IMR-90 (cell line): Measurements from ENCODE around the gene MFAP1. TPM values are rescaled to one million over a fixed set of nuclear protein-coding genes. Genes with fewer than 3 reads are reported as not detected.
"Not testable (repeated sequence)": the region's sequence is repeated elsewhere in the genome, so short reads cannot be mapped to it uniquely, and the experiment has no call there.

Experiments used
- ATAC-seq: fragments of 200-7000 bp; cut with Tn5 transposase; 2 replicates; pipeline ENCODE4 v1.9.1; 2020; ENCODE audit warnings: low read depth, mild to moderate bottlenecking, moderate library complexity
- BruUV-seq: library from RNA; stranded (reverse); fragments of 400-500 nt; replicated peaks from 2 replicates; lab custom pipeline; 2021; lab: Mats Ljungman, UMichigan
- CTCF ChIA-PET: fragments of 300-600 bp; formaldehyde crosslinking; extraction: SDS; loops from one replicate; lab custom pipeline; 2021; ENCODE audit warnings: antibody characterized with exemption; lab: Yijun Ruan, JAX
- POLR2A ChIA-PET: fragments of 300-600 bp; sonication (Branson Sonifier 250); formaldehyde crosslinking; loops from one replicate; lab custom pipeline; 2022; ENCODE audit warnings: antibody characterized with exemption; ENCODE audit not compliant: unreplicated experiment; lab: Charles Lee
- DNase-seq: peaks from one replicate; pipeline ENCODE4 v3.0.0; 2013
- H2AFZ ChIP-seq: replicated peaks from 2 replicates; pipeline ENCODE3; 2013; ENCODE audit warnings: low read length, mild to moderate bottlenecking; ENCODE audit not compliant: poor library complexity
- H2AK5ac ChIP-seq: 2 replicates; pipeline ENCODE4 v1.6.1; 2013; ENCODE audit warnings: low read depth, low read length, inconsistent platforms
- H2AK9ac ChIP-seq: replicated peaks from 2 replicates; pipeline ENCODE3; 2013; ENCODE audit warnings: mild to moderate bottlenecking, low read depth, low read length, moderate library complexity; ENCODE audit not compliant: poor library complexity
- H2BK120ac ChIP-seq: 2 replicates; pipeline ENCODE4 v1.6.1; 2013; ENCODE audit warnings: low read depth, low read length, inconsistent platforms
- H2BK15ac ChIP-seq: 3 replicates; pipeline ENCODE4 v1.6.1; 2013; ENCODE audit warnings: low read depth, low read length, inconsistent platforms
- H2BK20ac ChIP-seq: 2 replicates; pipeline ENCODE4 v1.6.1; 2013; ENCODE audit warnings: low read depth, mild to moderate bottlenecking, inconsistent platforms, low read length, moderate library complexity
- H2BK5ac ChIP-seq: 2 replicates; pipeline ENCODE4 v1.6.1; 2013; ENCODE audit warnings: mild to moderate bottlenecking, low read depth, low read length, inconsistent platforms; ENCODE audit not compliant: poor library complexity, severe bottlenecking
- H3K14ac ChIP-seq: replicated peaks from 2 replicates; pipeline ENCODE4 v1.6.1; 2013; ENCODE audit warnings: low read depth, low read length, inconsistent platforms
- H3K18ac ChIP-seq: 2 replicates; pipeline ENCODE4 v1.6.1; 2013; ENCODE audit warnings: low read depth, low read length, control low read depth
- H3K23ac ChIP-seq: 2 replicates; pipeline ENCODE4 v1.6.1; 2013; ENCODE audit warnings: low read depth, low read length, inconsistent platforms
- H3K27ac ChIP-seq: 2 replicates; pipeline ENCODE4 v1.5.1; 2013; ENCODE audit warnings: mild to moderate bottlenecking, control low read depth, low read length; ENCODE audit not compliant: insufficient read depth
- H3K27me3 ChIP-seq: 2 replicates; pipeline ENCODE4 v1.6.1; 2013; ENCODE audit warnings: low read length; ENCODE audit not compliant: control insufficient read depth, insufficient read depth
- H3K36me3 ChIP-seq: 2 replicates; pipeline ENCODE4 v1.6.1; 2013; ENCODE audit warnings: low read length, mixed read lengths; ENCODE audit not compliant: control insufficient read depth, insufficient read depth
- H3K4ac ChIP-seq: 2 replicates; pipeline ENCODE4 v1.6.1; 2013; ENCODE audit warnings: low read depth, low read length, inconsistent platforms
- H3K4me1 ChIP-seq: 2 replicates; pipeline ENCODE4 v1.6.1; 2013; ENCODE audit warnings: low read length, mixed read lengths; ENCODE audit not compliant: control insufficient read depth, insufficient read depth
- H3K4me2 ChIP-seq: 2 replicates; pipeline ENCODE4 v1.6.1; 2013; ENCODE audit warnings: low read depth, mild to moderate bottlenecking, control low read depth, low read length, moderate library complexity
- H3K4me3 ChIP-seq: 2 replicates; pipeline ENCODE4 v1.5.1; 2013; ENCODE audit warnings: low read depth, mild to moderate bottlenecking, control low read depth, low read length, moderate library complexity; ENCODE audit not compliant: insufficient read depth
- H3K56ac ChIP-seq: 2 replicates; pipeline ENCODE4 v1.6.1; 2013; ENCODE audit warnings: low read length, inconsistent platforms; ENCODE audit not compliant: insufficient read depth; ENCODE audit errors: extremely low read depth
- H3K79me1 ChIP-seq, 2 experiments: 2 replicates each; pipeline ENCODE4 v1.6.1; 2013; ENCODE audit warnings: low read length in 2 of 2, inconsistent platforms in 1 of 2, low read depth in 1 of 2
- H3K9ac ChIP-seq: 2 replicates; pipeline ENCODE4 v1.6.1; 2013; ENCODE audit warnings: low read depth, low read length, control low read depth
- H3K9me1 ChIP-seq: 2 replicates; pipeline ENCODE4 v1.6.1; 2013; ENCODE audit warnings: low read length, inconsistent platforms; ENCODE audit not compliant: insufficient read depth
- H3K9me3 ChIP-seq: 2 replicates; pipeline ENCODE4 v1.6.1; 2013; ENCODE audit warnings: low read length; ENCODE audit not compliant: control insufficient read depth, insufficient read depth
- H4K20me1 ChIP-seq: 2 replicates; pipeline ENCODE4 v1.6.1; 2013; ENCODE audit warnings: low read length, inconsistent platforms; ENCODE audit not compliant: insufficient read depth
- H4K5ac ChIP-seq: 2 replicates; pipeline ENCODE4 v1.6.1; 2013; ENCODE audit warnings: mild to moderate bottlenecking, low read depth, low read length, control low read depth
- H4K8ac ChIP-seq, 2 experiments: 2 replicates each; pipeline ENCODE4 v1.6.1; 2013; ENCODE audit warnings: low read depth in 2 of 2, low read length in 2 of 2, control low read depth in 1 of 2, inconsistent platforms in 1 of 2
- H4K91ac ChIP-seq: 2 replicates; pipeline ENCODE4 v1.6.1; 2013; ENCODE audit warnings: low read depth, low read length, inconsistent platforms; ENCODE audit not compliant: insufficient read depth
- CEBPB ChIP-seq: IDR thresholded peaks from 2 replicates; pipeline ENCODE4 v1.6.1; 2012; ENCODE audit warnings: low read depth, low read length, improper control_type of control experiment
- RAD21 ChIP-seq: IDR thresholded peaks from 2 replicates; pipeline ENCODE4 v1.6.1; 2012; ENCODE audit warnings: low read length, improper control_type of control experiment
- RCOR1 ChIP-seq: IDR thresholded peaks from 2 replicates; pipeline ENCODE4 v1.6.1; 2012; ENCODE audit warnings: mild to moderate bottlenecking, low read length, improper control_type of control experiment; ENCODE audit not compliant: insufficient replicate concordance
- SMC3 ChIP-seq: fragments of 150-350 bp; IDR thresholded peaks from 2 replicates; pipeline ENCODE4 v1.6.1; 2016; ENCODE audit warnings: low read depth, mild to moderate bottlenecking, antibody characterized with exemption, low read length, moderate library complexity
- USF2 ChIP-seq: fragments of 150-350 bp; IDR thresholded peaks from 2 replicates; pipeline ENCODE4 v1.6.1; 2017; ENCODE audit warnings: mild to moderate bottlenecking, antibody characterized with exemption, low read length, low read depth
- WGBS, 2 experiments: methylation state at CpG; one replicate each; pipeline versions ENCODE4 v1.1.5 to v1.1.7; 2013; ENCODE audit warnings: missing lambda C conversion rate in 2 of 2; ENCODE audit not compliant: insufficient read length in 1 of 2; ENCODE audit errors: extremely low coverage in 2 of 2; 5-methylcytosine and 5-hydroxymethylcytosine counted together
- dilution Hi-C: fragments of 300-500 bp; cut with HindIII; formaldehyde crosslinking; loops from one replicate; pipeline ENCODE4 v1.14.3; 2018; ENCODE audit warnings: low sequenced_read_pairs; ENCODE audit not compliant: unreplicated experiment
- in situ Hi-C: fragments of 300-500 bp; cut with MboI; formaldehyde crosslinking; loops from 3 replicates; pipeline ENCODE4 v1.14.3; 2019; ENCODE audit warnings: low sequenced_read_pairs, inconsistent platforms, mixed read lengths
- intact Hi-C: fragments of 100-400 bp; cut with micrococcal nuclease; formaldehyde crosslinking; loops from 2 replicates; pipeline ENCODE4 v1.10.0; 2022
- polyA plus RNA-seq, 3 experiments: library from polyadenylated mRNA; depleted of rRNA; stranded (reverse); fragments of >200 nt; gene quantifications; 2 replicates each; pipeline ENCODE4 v1.2.3, GENCODE V29; 2012; ENCODE audit warnings: low replicate concordance in 1 of 3
- total RNA-seq: library from RNA; depleted of rRNA; stranded (reverse); fragments of >200 nt; gene quantifications from 2 replicates; pipeline ENCODE4 v1.2.3, GENCODE V29; 2012

MFAP1 gene
- total and polyA plus RNA-seq, 2 of the 4 experiments (the other 2 are of a cell fraction), result 21.6 to 28.5 TPM

- TF ChIP-seq RCOR1 (no peak), CEBPB (no peak), RAD21 (no peak), SMC3 (no peak), USF2 (no peak)
These were observed 1.6 kb upstream of the MFAP1 start (continued) for GRCh38 chr15:43826029-43826507.

- H4K8ac ChIP-seq, dilution Hi-C loops, ATAC-seq, H3K9me1 ChIP-seq, H3K4me2 ChIP-seq, H3K4ac ChIP-seq, H3K9ac ChIP-seq, H3K23ac ChIP-seq, H3K4me3 ChIP-seq, DNase-seq, H3K4me1 ChIP-seq, intact Hi-C loops, H2BK5ac ChIP-seq, H2BK120ac ChIP-seq, H4K5ac ChIP-seq, H3K56ac ChIP-seq, H3K18ac ChIP-seq, H2AK9ac ChIP-seq, H3K9me3 ChIP-seq, H2BK15ac ChIP-seq, H3K14ac ChIP-seq, POLR2A ChIA-PET, H3K27me3 ChIP-seq, H4K91ac ChIP-seq, BruUV-seq, H3K27ac ChIP-seq, CTCF ChIA-PET, H2AK5ac ChIP-seq, H2AFZ ChIP-seq, H2BK20ac ChIP-seq, H3K36me3 ChIP-seq, in situ Hi-C loops: not testable (repeated sequence)
- H4K20me1 ChIP-seq, result peaks cover 11% of the 10 kb centered on the region; the same call in 1 of the 2 replicates
- 96% methylated on average over 5 of the region's 11 CpGs; no CpG with 5 or more reads in 1 of the 2 experiments for WGBS, 2 experiments
- peaks cover 15 to 43% of the 10 kb centered on the region in 2 experiments for H3K79me1 ChIP-seq
These were observed 815 bp upstream of the MFAP1 start for GRCh38 chr15:43825305-43825704.
